ENCODE results near the gene KIF5C. TPM values are rescaled to one million over a fixed set of nuclear protein-coding genes. Genes with fewer than 3 reads are reported as not detected.

KIF5C gene
- total and polyA plus RNA-seq, 2 experiments from 2014 or later: 45.0 to 49.1 TPM

DNA sequence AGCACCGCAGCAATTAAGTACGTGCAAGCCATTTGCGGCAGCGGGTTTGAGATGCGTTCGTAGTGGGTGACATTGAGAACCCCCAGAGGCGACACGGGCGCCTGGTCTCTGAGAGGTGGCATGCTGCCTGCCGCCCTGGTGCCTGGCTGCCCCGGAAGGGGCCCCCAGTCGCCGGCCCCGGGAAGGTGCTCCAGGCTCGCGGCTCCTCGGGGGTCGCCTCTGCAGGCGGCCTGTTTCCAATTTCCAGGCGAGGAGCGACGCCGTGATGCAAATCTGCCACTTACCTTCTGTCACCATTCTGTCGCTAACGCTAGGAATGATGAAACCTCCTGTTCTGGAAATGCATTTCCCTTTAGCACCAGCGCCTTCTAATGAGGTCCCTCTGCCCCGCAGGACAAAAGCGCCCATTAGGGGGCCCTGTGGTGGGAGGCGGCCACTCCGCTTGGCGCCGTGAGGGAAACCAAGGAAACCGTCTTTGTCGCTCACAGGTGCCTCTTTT, 13.0 kb downstream of the KIF5C start:
- Mint-ChIP-seq H3K27me3 (ENCODE audit: insufficient read depth, low read depth, poor library complexity) (no peaks in the 10 kb centered on the region), H3K4me1 (peaks cover 35% of the 10 kb centered on the region), H3K36me3 (ENCODE audit: low read depth) (peaks cover 16% of the 10 kb centered on the region), H3K4me3 (peak overlapping the region; percentile 81), H3K9me3 (peaks cover 13% of the 10 kb centered on the region), H3K27ac (no peak overlapping the region)
- ATAC-seq (peak; percentile 77), DNase-seq (ENCODE audit: low spot score) (peak; percentile 63)
- peak overlapping the region; percentile 99 for H3K4me2 ChIP-seq
- H3K79me2 ChIP-seq (replicated peaks; ENCODE audit: insufficient read depth): peaks cover 69% of the 10 kb centered on the region
- TF ChIP-seq, protein P1, sequence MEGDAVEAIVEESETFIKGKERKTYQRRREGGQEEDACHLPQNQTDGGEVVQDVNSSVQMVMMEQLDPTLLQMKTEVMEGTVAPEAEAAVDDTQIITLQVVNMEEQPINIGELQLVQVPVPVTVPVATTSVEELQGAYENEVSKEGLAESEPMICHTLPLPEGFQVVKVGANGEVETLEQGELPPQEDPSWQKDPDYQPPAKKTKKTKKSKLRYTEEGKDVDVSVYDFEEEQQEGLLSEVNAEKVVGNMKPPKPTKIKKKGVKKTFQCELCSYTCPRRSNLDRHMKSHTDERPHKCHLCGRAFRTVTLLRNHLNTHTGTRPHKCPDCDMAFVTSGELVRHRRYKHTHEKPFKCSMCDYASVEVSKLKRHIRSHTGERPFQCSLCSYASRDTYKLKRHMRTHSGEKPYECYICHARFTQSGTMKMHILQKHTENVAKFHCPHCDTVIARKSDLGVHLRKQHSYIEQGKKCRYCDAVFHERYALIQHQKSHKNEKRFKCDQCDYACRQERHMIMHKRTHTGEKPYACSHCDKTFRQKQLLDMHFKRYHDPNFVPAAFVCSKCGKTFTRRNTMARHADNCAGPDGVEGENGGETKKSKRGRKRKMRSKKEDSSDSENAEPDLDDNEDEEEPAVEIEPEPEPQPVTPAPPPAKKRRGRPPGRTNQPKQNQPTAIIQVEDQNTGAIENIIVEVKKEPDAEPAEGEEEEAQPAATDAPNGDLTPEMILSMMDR (conservative IDR thresholded peaks at IDR 0.05; ENCODE audit: low read depth in 2 of 2): peak in 1 of 2 experiments; percentile 28; a peak in 2 of 4 replicates
- TF ChIP-seq NANOG (IDR thresholded peaks at IDR 0.05; ENCODE audit: borderline replicate concordance): no peak
- H3K27ac ChIP-seq (ENCODE audit: low read depth): no peak overlapping the region
- peaks cover 6% of the 10 kb centered on the region for H3K9me2 ChIP-seq (ENCODE audit: insufficient read depth)
- H2AFZ ChIP-seq: peak overlapping the region; percentile 69; the same call in 1 of the 2 replicates
- H3F3A ChIP-seq (replicated peaks; ENCODE audit: low read depth): no peaks in the 10 kb centered on the region
- peaks cover 12% of the 10 kb centered on the region; the same call in 1 of the 2 replicates for H4K20me1 ChIP-seq (replicated peaks; ENCODE audit: insufficient read depth)
- no peaks in the 10 kb centered on the region for H3K27me3 ChIP-seq (ENCODE audit: insufficient read depth)
- peaks cover 4% of the 10 kb centered on the region; the same call in 1 of the 2 replicates for H3K36me3 ChIP-seq (ENCODE audit: insufficient read depth)
- H3K4me1 ChIP-seq (ENCODE audit: insufficient read depth): peaks cover 24% of the 10 kb centered on the region
- H3K4me3 ChIP-seq: peak overlapping the region; percentile 82

DNA sequence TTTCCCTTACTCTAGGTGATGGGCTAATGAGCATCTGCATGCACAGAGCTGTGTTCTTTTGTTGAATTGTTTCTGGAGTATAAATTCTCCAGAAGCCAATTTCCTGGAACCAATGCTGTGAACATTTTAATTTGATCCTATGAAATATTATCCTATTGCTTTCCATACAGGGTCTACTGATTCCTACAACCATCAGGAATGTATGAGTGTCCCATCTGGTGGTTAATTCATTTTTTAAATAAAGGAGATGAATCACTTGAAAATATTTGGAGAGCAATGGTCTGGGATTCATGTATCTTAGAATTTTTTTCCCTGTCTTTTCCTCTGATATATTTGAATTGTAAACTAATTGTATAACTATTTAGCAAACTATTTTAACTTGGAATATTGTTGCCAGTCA, 14.0 kb downstream of the KIF5C start:
- Histone ChIP-seq H3K27me3 (ENCODE audit: insufficient read depth) (no peaks in the 10 kb centered on the region), H3K79me2 (replicated peaks; ENCODE audit: insufficient read depth) (peaks cover 69% of the 10 kb centered on the region), H3K36me3 (ENCODE audit: insufficient read depth) (peaks cover 4% of the 10 kb centered on the region; the same call in 1 of the 2 replicates), H3K4me3 (no peak overlapping the region), H3K4me1 (ENCODE audit: insufficient read depth) (peaks cover 24% of the 10 kb centered on the region), H3K9me2 (ENCODE audit: insufficient read depth) (peaks cover 6% of the 10 kb centered on the region), H4K20me1 (replicated peaks; ENCODE audit: insufficient read depth) (peaks cover 12% of the 10 kb centered on the region; the same call in 1 of the 2 replicates), H3F3A (replicated peaks; ENCODE audit: low read depth) (no peaks in the 10 kb centered on the region), H3K27ac (ENCODE audit: low read depth) (no peak overlapping the region), H2AFZ (no peak overlapping the region), H3K4me2 (peak overlapping the region; percentile 99)
- Mint-ChIP-seq H3K36me3 (ENCODE audit: low read depth) (peaks cover 24% of the 10 kb centered on the region), H3K9me3 (peaks cover 18% of the 10 kb centered on the region), H3K27ac (no peak overlapping the region), H3K27me3 (ENCODE audit: insufficient read depth, low read depth, poor library complexity) (no peaks in the 10 kb centered on the region), H3K4me3 (peak overlapping the region; percentile 81), H3K4me1 (peaks cover 35% of the 10 kb centered on the region)
- DNase-seq (ENCODE audit: low spot score) (no peak), ATAC-seq (no peak)
- TF ChIP-seq ZNF331 (CRISPR knock-in tag; IDR thresholded peaks at IDR 0.05; ENCODE audit: low read depth): no peak
- TF ChIP-seq POLR2AphosphoS5 (IDR thresholded peaks at IDR 0.05; ENCODE audit: low read depth): no peak
- TF ChIP-seq, protein P1 (conservative IDR thresholded peaks at IDR 0.05; ENCODE audit: low read depth in 2 of 2): no peak
- no peak for TF ChIP-seq ZNF114 (CRISPR knock-in tag; IDR thresholded peaks at IDR 0.05)
- TF ChIP-seq, protein P2, sequence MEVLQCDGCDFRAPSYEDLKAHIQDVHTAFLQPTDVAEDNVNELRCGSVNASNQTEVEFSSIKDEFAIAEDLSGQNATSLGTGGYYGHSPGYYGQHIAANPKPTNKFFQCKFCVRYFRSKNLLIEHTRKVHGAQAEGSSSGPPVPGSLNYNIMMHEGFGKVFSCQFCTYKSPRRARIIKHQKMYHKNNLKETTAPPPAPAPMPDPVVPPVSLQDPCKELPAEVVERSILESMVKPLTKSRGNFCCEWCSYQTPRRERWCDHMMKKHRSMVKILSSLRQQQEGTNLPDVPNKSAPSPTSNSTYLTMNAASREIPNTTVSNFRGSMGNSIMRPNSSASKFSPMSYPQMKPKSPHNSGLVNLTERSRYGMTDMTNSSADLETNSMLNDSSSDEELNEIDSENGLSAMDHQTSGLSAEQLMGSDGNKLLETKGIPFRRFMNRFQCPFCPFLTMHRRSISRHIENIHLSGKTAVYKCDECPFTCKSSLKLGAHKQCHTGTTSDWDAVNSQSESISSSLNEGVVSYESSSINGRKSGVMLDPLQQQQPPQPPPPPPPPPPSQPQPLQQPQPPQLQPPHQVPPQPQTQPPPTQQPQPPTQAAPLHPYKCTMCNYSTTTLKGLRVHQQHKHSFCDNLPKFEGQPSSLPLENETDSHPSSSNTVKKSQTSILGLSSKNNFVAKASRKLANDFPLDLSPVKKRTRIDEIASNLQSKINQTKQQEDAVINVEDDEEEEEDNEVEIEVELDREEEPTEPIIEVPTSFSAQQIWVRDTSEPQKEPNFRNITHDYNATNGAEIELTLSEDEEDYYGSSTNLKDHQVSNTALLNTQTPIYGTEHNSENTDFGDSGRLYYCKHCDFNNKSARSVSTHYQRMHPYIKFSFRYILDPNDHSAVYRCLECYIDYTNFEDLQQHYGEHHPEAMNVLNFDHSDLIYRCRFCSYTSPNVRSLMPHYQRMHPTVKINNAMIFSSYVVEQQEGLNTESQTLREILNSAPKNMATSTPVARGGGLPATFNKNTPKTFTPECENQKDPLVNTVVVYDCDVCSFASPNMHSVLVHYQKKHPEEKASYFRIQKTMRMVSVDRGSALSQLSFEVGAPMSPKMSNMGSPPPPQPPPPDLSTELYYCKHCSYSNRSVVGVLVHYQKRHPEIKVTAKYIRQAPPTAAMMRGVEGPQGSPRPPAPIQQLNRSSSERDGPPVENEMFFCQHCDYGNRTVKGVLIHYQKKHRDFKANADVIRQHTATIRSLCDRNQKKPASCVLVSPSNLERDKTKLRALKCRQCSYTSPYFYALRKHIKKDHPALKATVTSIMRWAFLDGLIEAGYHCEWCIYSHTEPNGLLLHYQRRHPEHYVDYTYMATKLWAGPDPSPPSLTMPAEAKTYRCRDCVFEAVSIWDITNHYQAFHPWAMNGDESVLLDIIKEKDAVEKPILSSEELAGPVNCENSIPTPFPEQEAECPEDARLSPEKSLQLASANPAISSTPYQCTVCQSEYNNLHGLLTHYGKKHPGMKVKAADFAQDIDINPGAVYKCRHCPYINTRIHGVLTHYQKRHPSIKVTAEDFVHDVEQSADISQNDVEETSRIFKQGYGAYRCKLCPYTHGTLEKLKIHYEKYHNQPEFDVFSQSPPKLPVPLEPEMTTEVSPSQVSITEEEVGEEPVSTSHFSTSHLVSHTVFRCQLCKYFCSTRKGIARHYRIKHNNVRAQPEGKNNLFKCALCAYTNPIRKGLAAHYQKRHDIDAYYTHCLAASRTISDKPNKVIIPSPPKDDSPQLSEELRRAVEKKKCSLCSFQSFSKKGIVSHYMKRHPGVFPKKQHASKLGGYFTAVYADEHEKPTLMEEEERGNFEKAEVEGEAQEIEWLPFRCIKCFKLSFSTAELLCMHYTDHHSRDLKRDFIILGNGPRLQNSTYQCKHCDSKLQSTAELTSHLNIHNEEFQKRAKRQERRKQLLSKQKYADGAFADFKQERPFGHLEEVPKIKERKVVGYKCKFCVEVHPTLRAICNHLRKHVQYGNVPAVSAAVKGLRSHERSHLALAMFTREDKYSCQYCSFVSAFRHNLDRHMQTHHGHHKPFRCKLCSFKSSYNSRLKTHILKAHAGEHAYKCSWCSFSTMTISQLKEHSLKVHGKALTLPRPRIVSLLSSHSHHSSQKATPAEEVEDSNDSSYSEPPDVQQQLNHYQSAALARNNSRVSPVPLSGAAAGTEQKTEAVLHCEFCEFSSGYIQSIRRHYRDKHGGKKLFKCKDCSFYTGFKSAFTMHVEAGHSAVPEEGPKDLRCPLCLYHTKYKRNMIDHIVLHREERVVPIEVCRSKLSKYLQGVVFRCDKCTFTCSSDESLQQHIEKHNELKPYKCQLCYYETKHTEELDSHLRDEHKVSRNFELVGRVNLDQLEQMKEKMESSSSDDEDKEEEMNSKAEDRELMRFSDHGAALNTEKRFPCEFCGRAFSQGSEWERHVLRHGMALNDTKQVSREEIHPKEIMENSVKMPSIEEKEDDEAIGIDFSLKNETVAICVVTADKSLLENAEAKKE (CRISPR knock-in tag; IDR thresholded peaks at IDR 0.05): no peak
- TF ChIP-seq EZH2 (IDR thresholded peaks at IDR 0.05; ENCODE audit: low read depth, unreplicated experiment): no peak

Data from GM23338 (cell line).